Thoracic aorta (tissue), 2 donors: Measurements from ENCODE around the gene PPP1CA. TPM values are rescaled to one million over a fixed set of nuclear protein-coding genes. Genes with fewer than 3 reads are reported as not detected.

Experiments used
- ATAC-seq: fragments of 150-250 bp; one replicate; pipeline ENCODE4 v1.8.0; 2017; ENCODE audit warnings: low read depth; ENCODE audit not compliant: insufficient number of reproducible peaks, low FRiP score
- DNase-seq: peaks from one replicate; pipeline ENCODE4 v3.0.0-alpha.2; 2020; ENCODE audit warnings: low spot score
- H3K27ac ChIP-seq, 2 donors: fragments of 200-600 bp; sonication (generic); 1 replicate in 1 of 2; 2 replicates in 1 of 2; pipeline ENCODE4 v1.5.1; 2016; ENCODE audit warnings: mild to moderate bottlenecking in 2 of 2, moderate library complexity in 2 of 2
- H3K27me3 ChIP-seq: fragments of 200-600 bp; sonication (generic); replicated peaks from 2 replicates; pipeline ENCODE4 v1.6.0; 2016; ENCODE audit warnings: mild to moderate bottlenecking; ENCODE audit not compliant: insufficient read depth
- H3K36me3 ChIP-seq: fragments of 200-600 bp; sonication (generic); one replicate; pipeline ENCODE4 v1.5.1; 2016
- H3K4me1 ChIP-seq, 2 donors: fragments of 200-600 bp; sonication (generic); 1 replicate in 1 of 2; 2 replicates in 1 of 2; pipeline versions ENCODE4 v1.5.1 to v1.6.0; 2016; ENCODE audit warnings: low read depth in 2 of 2, mild to moderate bottlenecking in 1 of 2; ENCODE audit not compliant: control insufficient read depth in 1 of 2
- H3K4me3 ChIP-seq: fragments of 200-600 bp; sonication (generic); 2 replicates; pipeline ENCODE4 v1.5.1; 2016; ENCODE audit warnings: mild to moderate bottlenecking
- H3K9me3 ChIP-seq: fragments of 200-600 bp; sonication (generic); 2 replicates; pipeline ENCODE4 v1.5.1; 2016
- CTCF ChIP-seq: fragments of 200-600 bp; sonication (generic); IDR thresholded peaks from one replicate; pipeline ENCODE4 v1.5.1; 2019; ENCODE audit warnings: antibody characterized with exemption
- total RNA-seq, 2 donors: library from RNA; depleted of rRNA; stranded (reverse); fragments of >200 nt; gene quantifications; one replicate each; pipeline versions ENCODE4 v1.1.0 to v1.2.3, GENCODE V29; 2016

Gene PPP1CA
- total RNA-seq, 2 donors from 2014 or later = 74.4 to 77.8 TPM

GRCh38 chr11:67408437-67409200 lies 7.0 kb upstream of the PPP1CA start:
- Histone ChIP-seq H3K27ac (no peak overlapping the region), H3K36me3 (no peaks in the 10 kb centered on the region), H3K4me3 (no peak overlapping the region), H3K9me3 (no peaks in the 10 kb centered on the region), H3K4me1 (no peaks in the 10 kb centered on the region), H3K27me3 (peaks cover 5% of the 10 kb centered on the region)
- ATAC-seq = no peak
- TF ChIP-seq CTCF = no peak
- DNase-seq = no peak

- no peaks in the 10 kb centered on the region for H3K9me3 ChIP-seq
- H3K27me3 ChIP-seq = peaks cover 5% of the 10 kb centered on the region
- no peak overlapping the region for H3K27ac ChIP-seq
- H3K4me1 ChIP-seq = no peaks in the 10 kb centered on the region
- no peak for TF ChIP-seq CTCF
- no peaks in the 10 kb centered on the region for H3K36me3 ChIP-seq
- ATAC-seq = no peak
- no peak overlapping the region for H3K4me3 ChIP-seq
- no peak for DNase-seq
Measured at GRCh38 chr11:67407688-67408163, 6.1 kb upstream of the PPP1CA start.

GRCh38 chr11:67406969-67407687 lies 5.5 kb upstream of the PPP1CA start:
- Histone ChIP-seq H3K4me1 (peaks cover 0 to 4% of the 10 kb centered on the region in 2 donors), H3K4me3 (no peak overlapping the region), H3K9me3 (no peaks in the 10 kb centered on the region), H3K27me3 (peaks cover 5% of the 10 kb centered on the region), H3K36me3 (no peaks in the 10 kb centered on the region), H3K27ac (no peak overlapping the region)
- DNase-seq (no peak), ATAC-seq (no peak)
- no peak for TF ChIP-seq CTCF

- ATAC-seq (no peak), DNase-seq (no peak)
- Histone ChIP-seq H3K27me3 (peaks cover 5% of the 10 kb centered on the region), H3K4me1 (peaks cover 0 to 6% of the 10 kb centered on the region in 2 donors), H3K9me3 (no peaks in the 10 kb centered on the region), H3K36me3 (no peaks in the 10 kb centered on the region), H3K27ac (no peak overlapping the region), H3K4me3 (no peak overlapping the region)
- no peak for TF ChIP-seq CTCF
Measured at GRCh38 chr11:67406420-67406968, 4.8 kb upstream of the PPP1CA start.

- Histone ChIP-seq H3K4me3 (no peak overlapping the region), H3K36me3 (no peaks in the 10 kb centered on the region), H3K27ac (no peak overlapping the region), H3K9me3 (no peaks in the 10 kb centered on the region), H3K27me3 (peaks cover 5% of the 10 kb centered on the region), H3K4me1 (peaks cover under 1 to 9% of the 10 kb centered on the region in 2 donors)
- TF ChIP-seq CTCF = no peak
- DNase-seq = no peak
- no peak for ATAC-seq
Measured at GRCh38 chr11:67405688-67406339, 4.2 kb upstream of the PPP1CA start.
